Fibroblast of lung (primary cell): ENCODE results near the gene ARL15. TPM values are rescaled to one million over a fixed set of nuclear protein-coding genes. Genes with fewer than 3 reads are reported as not detected.
"Not testable (repeated sequence)": the region's sequence is repeated elsewhere in the genome, so short reads cannot be mapped to it uniquely, and the experiment has no call there.

ENCODE experiments used
- DNase-seq, 2 donors: peaks; one replicate each; pipeline versions ENCODE4 v3.0.0 to v3.0.0-alpha.2; 2010; ENCODE audit warnings: low read depth in 2 of 2
- H2AFZ ChIP-seq: 2 replicates; pipeline ENCODE4 v1.5.1; 2012; ENCODE audit warnings: low read length, control low read depth, inconsistent platforms
- H3K27ac ChIP-seq: 2 replicates; pipeline ENCODE4 v1.5.1; 2011; ENCODE audit warnings: low read length, control low read depth; ENCODE audit not compliant: insufficient read depth
- H3K27me3 ChIP-seq: 2 replicates; pipeline ENCODE4 v1.5.1; 2011; ENCODE audit warnings: mild to moderate bottlenecking, low read length; ENCODE audit not compliant: control insufficient read depth, insufficient read depth
- H3K36me3 ChIP-seq: 2 replicates; pipeline ENCODE4 v1.5.1; 2011; ENCODE audit warnings: low read length; ENCODE audit not compliant: control insufficient read depth, insufficient read depth
- H3K4me1 ChIP-seq: 2 replicates; pipeline ENCODE4 v1.5.1; 2011; ENCODE audit warnings: low read length; ENCODE audit not compliant: control insufficient read depth, insufficient read depth; ENCODE audit errors: extremely low read depth
- H3K4me2 ChIP-seq: 2 replicates; pipeline ENCODE4 v1.5.1; 2011; ENCODE audit warnings: low read length, control low read depth; ENCODE audit not compliant: insufficient read depth; ENCODE audit errors: extremely low read depth
- H3K4me3 ChIP-seq, 4 experiments: fragments of 200-600 bp in 1 of 4; sonication (generic) in 1 of 4; replicated peaks in 1 of 4; 2 replicates each; pipeline ENCODE4 v1.5.1; 2011 to 2016; ENCODE audit warnings: low read length in 4 of 4, low read depth in 3 of 4, mild to moderate bottlenecking in 3 of 4, control low read depth in 2 of 4, inconsistent platforms in 1 of 4, mixed read lengths in 1 of 4; ENCODE audit not compliant: insufficient read depth in 1 of 4; ENCODE audit errors: control extremely low read depth in 1 of 4
- H3K79me2 ChIP-seq: 2 replicates; pipeline ENCODE4 v1.5.1; 2012; ENCODE audit warnings: mild to moderate bottlenecking, low read length, inconsistent platforms; ENCODE audit not compliant: control insufficient read depth, insufficient read depth
- H3K9ac ChIP-seq: 2 replicates; pipeline ENCODE4 v1.5.1; 2011; ENCODE audit warnings: mild to moderate bottlenecking, low read length, control low read depth; ENCODE audit not compliant: insufficient read depth
- H3K9me3 ChIP-seq: 2 replicates; pipeline ENCODE4 v1.5.1; 2012; ENCODE audit warnings: low read depth, low read length; ENCODE audit not compliant: control insufficient read depth, insufficient read depth
- H4K20me1 ChIP-seq: 2 replicates; pipeline ENCODE4 v1.5.1; 2011; ENCODE audit warnings: low read length; ENCODE audit not compliant: control insufficient read depth, insufficient read depth; ENCODE audit errors: extremely low read depth
- CTCF ChIP-seq, 2 donors: IDR thresholded peaks in 1 of 2; conservative IDR thresholded peaks in 1 of 2; 1 replicate in 1 of 2; 2 replicates in 1 of 2; pipeline ENCODE4 v1.5.1; 2011 to 2012; ENCODE audit warnings: low read length in 2 of 2, control low read depth in 1 of 2, inconsistent platforms in 1 of 2, low read depth in 1 of 2, mild to moderate bottlenecking in 1 of 2
- EZH2 ChIP-seq: IDR thresholded peaks from 2 replicates; pipeline ENCODE4 v1.5.1; 2012; ENCODE audit warnings: low read length, control low read depth, mild to moderate bottlenecking; ENCODE audit errors: missing control alignments
- polyA plus RNA-seq, 2 donors: library from polyadenylated mRNA; depleted of rRNA in 1 of 2; stranded (reverse) in 1 of 2; unstranded in 1 of 2; fragments of >200 nt; gene quantifications; 2 replicates each; pipeline ENCODE4 v1.2.1, GENCODE V29; 2011 to 2012; ENCODE audit warnings: missing spikeins in 1 of 2
- total RNA-seq: library from RNA; depleted of rRNA; stranded (reverse); fragments of >200 nt; gene quantifications from 2 replicates; pipeline ENCODE4 v1.2.1, GENCODE V29; 2014

The ARL15 gene
- total and polyA plus RNA-seq, 2 donors (not counting 1 experiment from before 2014, with no cell fraction given): 20.6 to 28.7 TPM

GRCh38 chr5:53983568-53984460, 326.6 kb downstream of the ARL15 start:
- no peak overlapping the region for H3K4me2 ChIP-seq
- no peaks in the 10 kb centered on the region for H3K79me2 ChIP-seq
- no peaks in the 10 kb centered on the region for H3K4me1 ChIP-seq
- H3K27ac ChIP-seq: no peak overlapping the region
- no peak overlapping the region for H3K9ac ChIP-seq
- H3K4me3 ChIP-seq: no peak overlapping the region
- peak; percentile 33 to 58 for DNase-seq
- H3K9me3 ChIP-seq: no peaks in the 10 kb centered on the region
- H2AFZ ChIP-seq: no peak overlapping the region
- H3K27me3 ChIP-seq: no peaks in the 10 kb centered on the region
- no peak for TF ChIP-seq CTCF (conservative IDR thresholded peaks at IDR 0.05 in 1 of 2, IDR thresholded peaks at IDR 0.05 in 1 of 2; ENCODE audit: low read depth in 1 of 2, low read length in 2 of 2)
- no peak for TF ChIP-seq EZH2
- H4K20me1 ChIP-seq: no peaks in the 10 kb centered on the region
- H3K36me3 ChIP-seq: no peaks in the 10 kb centered on the region

DNA sequence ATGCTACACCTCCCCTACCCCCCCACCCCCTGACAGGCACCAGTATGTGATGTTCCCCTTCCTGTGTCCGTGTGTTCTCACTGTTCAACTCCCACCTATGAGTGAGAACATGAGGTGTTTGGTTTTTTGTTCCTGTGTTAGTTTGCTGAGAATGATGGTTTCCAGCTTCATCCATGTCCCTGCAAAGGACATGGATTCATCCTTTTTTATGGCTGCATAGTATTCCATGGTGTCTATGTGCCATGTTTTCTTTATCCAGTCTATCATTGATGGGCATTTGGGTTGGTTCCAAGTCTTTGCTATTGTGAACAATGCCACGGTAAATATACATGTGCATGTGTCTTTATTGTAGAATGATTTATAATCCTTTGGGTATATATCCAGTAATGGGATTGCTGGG, 328.1 kb downstream of the ARL15 start:
- H3K79me2 ChIP-seq, H3K9ac ChIP-seq, H2AFZ ChIP-seq, H3K4me2 ChIP-seq, H3K4me1 ChIP-seq, H4K20me1 ChIP-seq, H3K36me3 ChIP-seq, DNase-seq, H3K27ac ChIP-seq, H3K27me3 ChIP-seq, H3K4me3 ChIP-seq, H3K9me3 ChIP-seq: not testable (repeated sequence)

DNA sequence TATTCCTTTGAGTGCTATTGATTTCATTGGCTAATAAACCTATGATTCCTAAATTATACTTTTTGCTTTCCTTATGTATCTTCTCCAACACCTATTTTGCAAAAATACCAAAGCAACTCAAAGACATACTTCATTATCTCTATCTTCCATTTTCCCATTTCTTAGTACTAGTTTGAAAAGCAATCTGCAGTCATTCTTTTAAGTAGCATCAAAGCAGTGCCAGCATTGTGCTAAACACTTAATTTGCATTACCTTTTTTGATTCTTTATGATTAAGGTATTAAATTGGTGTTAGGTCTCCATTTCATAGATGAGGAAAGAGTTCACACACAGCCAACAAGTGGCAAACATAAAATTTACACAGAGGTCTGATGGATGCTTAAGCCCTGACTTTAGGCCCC, 330.3 kb downstream of the ARL15 start:
- Histone ChIP-seq H3K4me2 (no peak overlapping the region), H3K79me2 (no peaks in the 10 kb centered on the region), H3K27ac (no peak overlapping the region), H2AFZ (no peak overlapping the region), H3K36me3 (no peaks in the 10 kb centered on the region), H3K9ac (no peak overlapping the region), H3K4me1 (no peaks in the 10 kb centered on the region), H4K20me1 (no peaks in the 10 kb centered on the region), H3K4me3 (no peak overlapping the region), H3K27me3 (no peaks in the 10 kb centered on the region), H3K9me3 (no peaks in the 10 kb centered on the region)
- DNase-seq: no peak
- TF ChIP-seq EZH2: no peak
- no peak for TF ChIP-seq CTCF (conservative IDR thresholded peaks at IDR 0.05 in 1 of 2, IDR thresholded peaks at IDR 0.05 in 1 of 2; ENCODE audit: low read depth in 1 of 2, low read length in 2 of 2)
